COLO829 (cell line): ENCODE results near the gene ZNF516.

Source experiments
- DNase-seq: peaks from one replicate; pipeline ENCODE4 v3.0.0; 2012; ENCODE audit warnings: low spot score

The ZNF516 gene

GRCh38 chr18:76468345-76469304 is 26.4 kb downstream of the ZNF516 start:
- DNase-seq: no peak

GRCh38 chr18:76467371-76468190 is 27.5 kb downstream of the ZNF516 start:
- no peak for DNase-seq

- DNase-seq: no peak
Observed at GRCh38 chr18:76466410-76466991, 28.5 kb downstream of the ZNF516 start.

GRCh38 chr18:76465630-76466409 is 29.2 kb downstream of the ZNF516 start:
- no peak for DNase-seq

GRCh38 chr18:76464281-76465259 is 30.5 kb downstream of the ZNF516 start:
- no peak for DNase-seq

- no peak for DNase-seq
Observed at GRCh38 chr18:76463872-76464271, 31.2 kb downstream of the ZNF516 start.

- no peak for DNase-seq
Observed at GRCh38 chr18:76463358-76463757, 31.7 kb downstream of the ZNF516 start.

- no peak for DNase-seq
Observed at GRCh38 chr18:76462326-76462694, 32.7 kb downstream of the ZNF516 start.

GRCh38 chr18:76461692-76462325 is 33.2 kb downstream of the ZNF516 start:
- no peak for DNase-seq

- DNase-seq: no peak
Observed at GRCh38 chr18:76461148-76461547, 33.9 kb downstream of the ZNF516 start.

GRCh38 chr18:76460482-76460881 is 34.6 kb downstream of the ZNF516 start:
- DNase-seq: no peak

- no peak for DNase-seq
Observed at GRCh38 chr18:76459687-76460350, 35.2 kb downstream of the ZNF516 start.

GRCh38 chr18:76459312-76459686 is 35.7 kb downstream of the ZNF516 start:
- no peak for DNase-seq

GRCh38 chr18:76458522-76459311 is 36.3 kb downstream of the ZNF516 start:
- no peak for DNase-seq

GRCh38 chr18:76457957-76458356 is 37.1 kb downstream of the ZNF516 start:
- no peak for DNase-seq

- no peak for DNase-seq
Observed at GRCh38 chr18:76457475-76457874, 37.6 kb downstream of the ZNF516 start.

GRCh38 chr18:76456823-76457222 is 38.2 kb downstream of the ZNF516 start:
- DNase-seq: no peak

- DNase-seq: no peak
Observed at GRCh38 chr18:76456018-76456750, 38.9 kb downstream of the ZNF516 start.
